NK-92 treated with Interleukin-12 subunit alpha and Interleukin-12 subunit beta, amount 100 ng/mL, for 24 hours (cell line): ENCODE results near the gene APBB3.
"Not testable (repeated sequence)": the region's sequence is repeated elsewhere in the genome, so short reads cannot be mapped to it uniquely, and the experiment has no call there.

Source experiments
- DNase-seq: peaks from one replicate; lab custom pipeline; 2025; lab: John Stamatoyannopoulos, UW

APBB3 gene

GRCh38 chr5:140564196-140565023, at the start of gene APBB3, which contains the start of gene SLC35A4:
TSS of gene APBB3 (minus strand) at chr5:140564598. CDS start at chr5:140564245, 353 bp downstream.
TSS of gene SLC35A4 (plus strand) at chr5:140564828. CDS start at chr5:140567170, 2,342 bp downstream.
- DNase-seq = peak; percentile 96

- no peak for DNase-seq
Observed at GRCh38 chr5:140611020-140611521, 46.7 kb upstream of the APBB3 start.

GRCh38 chr5:140609126-140609525, 44.7 kb upstream of the APBB3 start:
- no peak for DNase-seq

GRCh38 chr5:140608722-140609121, 44.3 kb upstream of the APBB3 start:
- no peak for DNase-seq

- DNase-seq = no peak
Observed at GRCh38 chr5:140607031-140607430, 42.6 kb upstream of the APBB3 start.

- DNase-seq = no peak
Observed at GRCh38 chr5:140605879-140606278, 41.5 kb upstream of the APBB3 start.

GRCh38 chr5:140603734-140604133, 39.3 kb upstream of the APBB3 start:
- no peak for DNase-seq

- DNase-seq = not testable (repeated sequence)
Observed at GRCh38 chr5:140603446-140603698, 39.0 kb upstream of the APBB3 start.

- DNase-seq = no peak
Observed at GRCh38 chr5:140602147-140602546, 37.7 kb upstream of the APBB3 start.

- DNase-seq = no peak
Observed at GRCh38 chr5:140600096-140600495, 35.7 kb upstream of the APBB3 start.

GRCh38 chr5:140598836-140599235, 34.4 kb upstream of the APBB3 start:
- DNase-seq = no peak

GRCh38 chr5:140596321-140596741, 31.9 kb upstream of the APBB3 start:
- no peak for DNase-seq

GRCh38 chr5:140595538-140596300, 31.3 kb upstream of the APBB3 start:
- no peak for DNase-seq

GRCh38 chr5:140594169-140594568, 29.8 kb upstream of the APBB3 start:
- no peak for DNase-seq

- not testable (repeated sequence) for DNase-seq
Observed at GRCh38 chr5:140593070-140593469, 28.7 kb upstream of the APBB3 start.

- DNase-seq = no peak
Observed at GRCh38 chr5:140591747-140592372, 27.5 kb upstream of the APBB3 start.

GRCh38 chr5:140590861-140591260, 26.5 kb upstream of the APBB3 start:
- no peak for DNase-seq

- no peak for DNase-seq
Observed at GRCh38 chr5:140588311-140589070, 24.1 kb upstream of the APBB3 start.

- no peak for DNase-seq
Observed at GRCh38 chr5:140587495-140587894, 23.1 kb upstream of the APBB3 start.

- not testable (repeated sequence) for DNase-seq
Observed at GRCh38 chr5:140579188-140579747, 14.9 kb upstream of the APBB3 start.

GRCh38 chr5:140576776-140577201, 12.4 kb upstream of the APBB3 start:
- no peak for DNase-seq
